Esophagus squamous epithelium (tissue), 4 donors: ENCODE results near the gene HSD3B2.

Source experiments
- CTCF ChIP-seq, 6 experiments: fragments of 450-650 bp in 4 of 6; fragments of 200-600 bp in 2 of 6; sonication (generic) in 2 of 6; IDR thresholded peaks; one replicate each; pipeline ENCODE4 v1.5.1; 2016 to 2019; ENCODE audit warnings: antibody characterized with exemption in 6 of 6, mild to moderate bottlenecking in 4 of 6, moderate library complexity in 4 of 6
- POLR2A ChIP-seq, 4 donors: fragments of 450-650 bp; IDR thresholded peaks; one replicate each; pipeline ENCODE4 v1.6.1; 2017; ENCODE audit warnings: antibody characterized with exemption in 4 of 4, mild to moderate bottlenecking in 4 of 4, moderate library complexity in 3 of 4

GRCh38 chr1:119453021-119453420, 38.1 kb downstream of the HSD3B2 start:
- TF ChIP-seq CTCF (IDR thresholded peaks at IDR 0.05) (no peak), POLR2A (IDR thresholded peaks at IDR 0.05) (no peak)
